ENCODE data around the gene COL4A1. TPM values are rescaled to one million over a fixed set of nuclear protein-coding genes. Genes with fewer than 3 reads are reported as not detected.
A peak's percentile ranks its signal among the peaks of the same experiment; 100 is the strongest.

Gene COL4A1
- polyA plus RNA-seq, 1 of the 3 experiments (the other 2 are of a cell fraction), result 30.3 TPM

GRCh38 chr13:110227416-110227815 lies 79.5 kb downstream of the COL4A1 start:
- Histone ChIP-seq H3K4me1 (ENCODE audit: control insufficient read depth in 1 of 2, insufficient read depth in 2 of 2, low read depth in 1 of 2, low read length in 1 of 2) (peaks cover 3 to 26% of the 10 kb centered on the region in 2 experiments), H3K79me2 (ENCODE audit: insufficient read depth) (peaks cover 51% of the 10 kb centered on the region), H3K9ac (no peak overlapping the region), H3F3A (replicated peaks; ENCODE audit: insufficient read depth) (peaks cover 22% of the 10 kb centered on the region), H3K4me3 (ENCODE audit: low read depth in 2 of 2, low read length in 1 of 2) (no peak overlapping the region), H3K27me3 (ENCODE audit: insufficient read depth) (no peaks in the 10 kb centered on the region), H3K4me2 (no peak overlapping the region), H3K9me3 (no peaks in the 10 kb centered on the region), H4K20me1 (ENCODE audit: insufficient read depth) (peaks cover 3% of the 10 kb centered on the region; the same call in 1 of the 2 replicates), H3K36me3 (replicated peaks in 1 of 2; ENCODE audit: control insufficient read depth in 1 of 2, insufficient read depth in 2 of 2, low read length in 1 of 2) (peaks cover 0 to 9% of the 10 kb centered on the region in 2 experiments), H3K9me2 (no peaks in the 10 kb centered on the region), H2AFZ (ENCODE audit: low read depth) (no peak overlapping the region), H3K27ac (ENCODE audit: low read depth in 2 of 2, low read length in 1 of 2) (no peak overlapping the region)
- WGBS (ENCODE audit: low lambda C conversion rate), result 82% methylated on average over 3 of the region's 3 CpGs
- CTCF ChIA-PET, result interaction anchor here (0.6 to 4.7 kb wide), 5 partner anchors 19 to 228 kb away, joined by 3 to 27 read pairs (median 3); no protein-coding TSS in a partner anchor
- no peak for DNase-seq
- POLR2A ChIA-PET, result interaction anchor here (0.9 kb wide), 1 partner anchor 79 kb away, joined by 3 read pairs; the partner anchor contains the start of gene COL4A1
- TF ChIP-seq JUND (IDR thresholded peaks at IDR 0.05) (no peak), EP300 (IDR thresholded peaks at IDR 0.05; ENCODE audit: borderline replicate concordance in 1 of 2, low read depth in 1 of 2, low read length in 1 of 2) (no peak), NFIC (IDR thresholded peaks at IDR 0.05; ENCODE audit: borderline replicate concordance) (no peak), ELF1 (IDR thresholded peaks at IDR 0.05) (no peak), GATA2 (CRISPR knock-in tag; IDR thresholded peaks at IDR 0.05) (no peak), SIN3A (IDR thresholded peaks at IDR 0.05; ENCODE audit: borderline replicate concordance, low read depth, low read length) (no peak), PBX3 (IDR thresholded peaks at IDR 0.05) (no peak), MEF2A (IDR thresholded peaks at IDR 0.05; ENCODE audit: borderline replicate concordance, low read depth) (no peak), RFX5 (IDR thresholded peaks at IDR 0.05; ENCODE audit: low read length) (no peak), YY1 (IDR thresholded peaks at IDR 0.05; ENCODE audit: low read depth) (no peak), USF1 (IDR thresholded peaks at IDR 0.05; ENCODE audit: borderline replicate concordance, low read depth) (no peak)

GRCh38 chr13:110225609-110226574 lies 81.1 kb downstream of the COL4A1 start:
- Histone ChIP-seq H3K4me2 (no peak overlapping the region), H3K9ac (no peak overlapping the region), H2AFZ (ENCODE audit: low read depth) (no peak overlapping the region), H3F3A (replicated peaks; ENCODE audit: insufficient read depth) (peaks cover 29% of the 10 kb centered on the region), H3K79me2 (ENCODE audit: insufficient read depth) (peaks cover 47% of the 10 kb centered on the region), H3K9me3 (no peaks in the 10 kb centered on the region), H3K27me3 (ENCODE audit: insufficient read depth) (no peaks in the 10 kb centered on the region), H3K4me3 (ENCODE audit: low read depth in 2 of 2, low read length in 1 of 2) (no peak overlapping the region), H3K4me1 (ENCODE audit: control insufficient read depth in 1 of 2, insufficient read depth in 2 of 2, low read depth in 1 of 2, low read length in 1 of 2) (peaks cover 6 to 21% of the 10 kb centered on the region in 2 experiments), H3K9me2 (no peaks in the 10 kb centered on the region), H4K20me1 (ENCODE audit: insufficient read depth) (no peaks in the 10 kb centered on the region), H3K36me3 (replicated peaks in 1 of 2; ENCODE audit: control insufficient read depth in 1 of 2, insufficient read depth in 2 of 2, low read length in 1 of 2) (peaks cover 0 to 11% of the 10 kb centered on the region in 2 experiments), H3K27ac (ENCODE audit: low read depth in 2 of 2, low read length in 1 of 2) (peak overlapping the region in 1 of 2 experiments; percentile 29; a peak in 2 of 4 replicates)
- ChIA-PET POLR2A (interaction anchor here (0.6 kb wide), 1 partner anchor 36 kb away, joined by 3 read pairs; no protein-coding TSS in a partner anchor), CTCF (interaction anchor here (1.0 to 4.7 kb wide), 4 partner anchors 19 to 368 kb away, joined by 3 to 27 read pairs (median 3); no protein-coding TSS in a partner anchor)
- no peak for DNase-seq
- WGBS (ENCODE audit: low lambda C conversion rate), result 88% methylated on average over 11 of the region's 12 CpGs
- TF ChIP-seq GATA2 (CRISPR knock-in tag; IDR thresholded peaks at IDR 0.05) (no peak; the same call in 1 of the 2 replicates), TEAD4 (IDR thresholded peaks at IDR 0.05; ENCODE audit: borderline replicate concordance, insufficient read depth) (no peak), EP300 (IDR thresholded peaks at IDR 0.05; ENCODE audit: borderline replicate concordance in 1 of 2, low read depth in 1 of 2, low read length in 1 of 2) (peak in 1 of 2 experiments; percentile 45; a peak in 1 of 4 replicates)
